MM.1S (cell line): ENCODE measurements around the gene CAB39L.

Experiments
- CTCF ChIP-seq: fragments of 300-600 bp; sonication (generic); IDR thresholded peaks from 2 replicates; pipeline ENCODE4 v1.5.1; 2016; ENCODE audit warnings: antibody characterized with exemption, low read length, mixed read lengths
- EZH2 ChIP-seq: fragments of 300-600 bp; sonication (generic); optimal IDR thresholded peaks from 2 replicates; pipeline ENCODE3; 2017; ENCODE audit warnings: low read depth, mild to moderate bottlenecking, antibody characterized with exemption, low read length, mixed read lengths
- EZH2phosphoT487 ChIP-seq: fragments of 300-600 bp; sonication (generic); IDR thresholded peaks from 2 replicates; pipeline ENCODE4 v1.6.1; 2018; ENCODE audit warnings: antibody characterized with exemption, low read length

DNA sequence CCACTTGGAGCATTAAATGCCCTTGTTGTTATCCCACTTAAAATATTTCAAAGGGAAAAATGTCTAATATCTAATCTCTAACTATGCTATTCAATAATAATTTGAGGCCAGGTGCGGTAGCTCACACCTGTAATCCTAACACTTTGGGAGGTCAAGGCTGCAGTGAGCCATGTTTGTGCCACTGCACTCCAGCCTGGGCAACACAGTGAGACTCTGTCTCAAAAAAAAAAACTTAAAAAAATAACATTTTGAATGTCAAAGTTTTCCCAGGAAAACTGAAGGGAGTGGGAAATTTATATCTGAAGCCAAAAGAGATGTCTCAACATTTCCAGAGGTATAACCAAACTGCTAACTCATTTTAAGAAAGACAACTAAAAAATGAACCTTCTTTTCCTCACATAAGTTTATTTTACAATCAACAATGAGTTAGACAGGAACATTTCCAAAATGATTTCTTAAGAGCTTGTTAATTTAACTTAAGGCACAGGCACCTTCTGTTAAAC lies 47.9 kb downstream of the CAB39L start:
- TF ChIP-seq EZH2 (no peak), EZH2phosphoT487 (no peak), CTCF (no peak)
